NCI-H524 (cell line): ENCODE measurements around the gene PLEKHH3.

Experiments used
- DNase-seq, 2 experiments: peaks; one replicate each; lab custom pipeline; 2025; lab: John Stamatoyannopoulos, UW

The PLEKHH3 gene

GRCh38 chr17:42676424-42677011 is at the start of gene PLEKHH3:
Gene PLEKHH3 (minus strand): TSS chr17:42676994. CDS start chr17:42676563, 431 bp downstream.
- DNase-seq: no peak

- no peak for DNase-seq
Measured at GRCh38 chr17:42725143-42725542, 48.3 kb upstream of the PLEKHH3 start.

GRCh38 chr17:42723636-42724035 is 46.8 kb upstream of the PLEKHH3 start:
- no peak for DNase-seq

- DNase-seq: peak; percentile 60 to 76
Measured at GRCh38 chr17:42720996-42721583, 44.3 kb upstream of the PLEKHH3 start.

- no peak for DNase-seq
Measured at GRCh38 chr17:42709561-42709960, 32.8 kb upstream of the PLEKHH3 start.

DNA sequence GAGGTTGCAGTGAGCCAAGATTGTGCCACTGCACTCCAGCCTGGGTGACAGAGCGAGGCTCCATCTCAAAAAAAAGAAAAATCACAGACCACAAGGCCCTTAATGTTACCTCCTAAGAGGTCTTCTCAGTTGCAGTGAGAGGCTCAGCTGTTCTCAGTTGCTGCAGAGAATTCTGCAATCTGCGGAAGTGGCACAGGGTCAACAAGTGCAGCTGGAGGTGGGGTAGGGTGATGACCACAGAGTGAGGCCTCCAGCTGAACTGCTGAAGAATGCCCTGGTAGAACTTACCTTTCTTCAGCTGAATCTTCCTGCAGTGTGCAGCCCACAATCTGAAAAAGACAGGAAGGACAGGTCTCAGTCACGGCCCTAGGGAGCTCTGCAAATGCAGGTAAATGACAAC is 31.8 kb upstream of the PLEKHH3 start:
- no peak for DNase-seq

- DNase-seq: no peak
Measured at GRCh38 chr17:42706732-42707131, 29.9 kb upstream of the PLEKHH3 start.

GRCh38 chr17:42704837-42705494 is 28.2 kb upstream of the PLEKHH3 start:
- DNase-seq: no peak

DNA sequence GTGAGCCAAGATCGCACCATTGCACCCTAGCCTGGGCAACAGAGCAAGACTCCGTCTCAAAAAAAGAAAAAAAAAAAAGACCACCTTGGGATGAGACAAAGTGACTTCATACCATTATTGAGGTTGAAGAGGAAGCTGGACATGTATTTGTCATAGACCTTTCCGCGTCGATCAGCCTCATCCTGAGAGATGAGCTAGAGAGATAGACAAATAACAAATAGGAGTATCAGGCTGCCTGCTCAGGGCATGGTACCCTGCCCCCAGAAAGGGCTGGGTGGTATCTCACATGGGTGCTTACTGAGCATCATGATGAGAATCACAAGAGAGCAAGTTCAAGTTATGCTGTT is 27.7 kb upstream of the PLEKHH3 start:
- DNase-seq: no peak

DNA sequence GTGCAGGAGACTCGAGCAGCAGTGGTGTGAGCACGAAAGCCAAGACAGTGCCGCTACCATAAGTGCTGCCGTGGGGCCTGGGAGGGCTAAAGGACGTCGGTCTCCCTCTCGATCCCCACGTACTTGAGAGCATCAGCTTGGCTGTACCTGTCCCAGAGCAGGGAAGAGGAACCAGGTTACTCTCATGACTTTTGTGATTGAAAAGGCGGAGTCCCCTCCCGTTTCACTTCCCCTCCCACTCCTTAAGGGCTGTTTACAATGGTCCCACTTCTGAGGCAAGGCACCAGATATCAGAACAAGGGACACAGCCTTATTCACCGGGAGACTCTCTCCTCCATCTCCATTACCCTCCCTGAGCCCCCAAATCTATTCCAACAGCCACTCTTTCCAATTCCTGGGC is 25.7 kb upstream of the PLEKHH3 start:
- no peak for DNase-seq

DNA sequence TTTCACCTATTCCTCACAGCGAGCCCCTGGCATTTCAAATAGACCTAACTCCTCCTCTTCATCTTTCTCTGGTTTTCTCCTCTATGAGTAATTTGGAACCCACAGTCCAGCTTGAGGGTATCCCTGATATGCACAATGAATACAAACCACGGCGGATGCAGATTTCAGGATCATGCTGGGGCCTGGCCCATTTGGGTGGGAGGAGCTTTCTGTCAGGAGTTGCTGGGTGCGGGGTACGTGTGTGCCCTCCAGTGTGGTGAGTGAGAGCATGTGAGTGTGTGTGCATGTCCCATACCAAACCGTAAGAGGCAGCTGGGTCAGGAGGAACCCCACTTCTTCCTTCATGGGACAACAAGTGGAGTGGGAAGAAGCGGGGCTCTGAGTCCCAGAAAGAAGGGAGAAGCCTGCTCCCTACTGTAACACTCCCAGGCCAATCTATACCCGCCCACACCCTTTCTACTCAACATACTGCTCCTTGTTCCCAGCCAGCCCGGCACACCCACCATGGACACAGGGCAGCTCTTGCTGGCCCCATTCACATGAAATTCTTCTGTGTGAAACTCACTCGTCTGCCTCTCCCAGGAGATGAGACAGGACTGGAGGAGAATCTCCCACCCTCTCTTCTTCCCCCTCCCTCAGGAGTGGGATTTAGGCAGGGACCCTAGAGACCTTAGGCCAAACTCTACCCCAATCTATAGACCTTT is 23.9 kb upstream of the PLEKHH3 start:
- DNase-seq: no peak

GRCh38 chr17:42699415-42699740 is 22.6 kb upstream of the PLEKHH3 start:
- DNase-seq: no peak

- DNase-seq: peak; percentile 95 to 97
Measured at GRCh38 chr17:42698736-42699414, 22.1 kb upstream of the PLEKHH3 start.

DNA sequence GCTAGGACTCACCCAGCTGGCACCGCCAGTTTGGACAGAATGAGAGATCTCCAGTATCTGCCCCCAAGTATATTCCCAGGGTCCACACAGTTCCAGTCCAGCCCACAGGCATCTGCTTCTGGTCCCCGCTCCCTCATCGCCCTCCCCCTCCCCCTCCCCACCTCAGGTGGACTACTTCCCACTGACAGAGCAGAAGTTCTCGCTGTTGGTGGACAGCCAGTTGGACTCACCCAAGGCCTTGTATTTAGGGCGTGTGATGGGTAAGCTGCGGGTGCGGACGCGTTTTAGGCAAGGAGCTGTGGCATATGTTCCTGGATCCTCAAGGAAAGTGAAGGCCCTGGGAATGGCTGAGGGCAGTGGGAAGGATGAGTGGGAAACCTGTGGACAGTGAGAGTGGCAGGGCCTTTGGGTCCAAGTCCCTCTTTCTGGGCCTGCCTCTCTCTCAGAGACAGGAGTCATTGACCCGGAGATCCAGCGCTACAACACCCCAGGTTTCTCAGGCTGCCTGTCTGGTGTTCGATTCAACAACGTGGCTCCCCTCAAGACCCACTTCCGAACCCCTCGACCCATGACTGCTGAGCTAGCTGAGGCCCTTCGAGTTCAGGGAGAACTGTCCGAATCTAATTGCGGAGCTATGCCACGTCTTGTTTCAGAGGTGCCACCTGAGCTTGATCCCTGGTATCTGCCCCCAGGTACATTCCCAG is 20.5 kb upstream of the PLEKHH3 start:
- DNase-seq: no peak

- DNase-seq: no peak
Measured at GRCh38 chr17:42695500-42695899, 18.7 kb upstream of the PLEKHH3 start.

GRCh38 chr17:42694524-42694923 is 17.7 kb upstream of the PLEKHH3 start:
- no peak for DNase-seq

DNA sequence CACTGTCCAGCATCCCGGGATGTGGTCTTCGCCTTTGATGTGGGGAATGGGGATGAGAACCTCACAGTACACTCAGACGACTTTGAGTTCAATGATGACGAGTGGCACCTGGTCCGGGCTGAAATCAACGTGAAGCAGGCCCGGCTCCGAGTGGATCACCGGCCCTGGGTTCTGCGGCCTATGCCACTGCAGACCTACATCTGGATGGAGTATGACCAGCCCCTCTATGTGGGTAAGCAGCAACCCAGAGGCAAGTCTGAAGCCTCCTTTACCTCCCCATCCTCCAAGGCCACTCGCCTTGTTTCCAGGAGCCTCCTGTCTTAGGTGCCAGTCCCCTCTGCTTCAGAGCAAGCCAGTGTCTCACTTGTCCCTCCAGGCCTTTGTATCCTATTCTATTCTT is 15.7 kb upstream of the PLEKHH3 start:
- no peak for DNase-seq

DNA sequence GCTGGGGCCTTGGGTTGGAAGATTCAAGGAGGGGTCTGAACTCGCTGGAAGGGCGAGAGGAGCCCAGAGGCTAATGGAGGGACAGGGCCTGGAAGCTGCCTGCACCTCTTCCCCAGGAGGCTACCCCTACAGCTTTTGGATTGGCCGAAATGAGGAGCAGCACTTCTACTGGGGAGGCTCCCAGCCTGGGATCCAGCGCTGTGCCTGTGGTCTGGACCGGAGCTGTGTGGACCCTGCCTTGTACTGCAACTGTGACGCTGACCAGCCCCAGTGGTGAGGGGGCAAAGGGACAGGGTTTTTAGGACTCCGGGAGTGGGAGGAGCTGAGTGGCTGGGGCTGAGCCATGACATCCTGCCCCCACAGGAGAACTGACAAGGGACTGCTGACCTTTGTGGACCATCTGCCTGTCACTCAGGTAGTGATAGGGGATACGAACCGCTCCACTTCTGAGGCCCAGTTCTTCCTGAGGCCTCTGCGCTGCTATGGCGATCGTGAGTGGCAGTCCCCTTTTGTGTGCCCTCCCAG is 14.3 kb upstream of the PLEKHH3 start:
- DNase-seq: no peak

DNA sequence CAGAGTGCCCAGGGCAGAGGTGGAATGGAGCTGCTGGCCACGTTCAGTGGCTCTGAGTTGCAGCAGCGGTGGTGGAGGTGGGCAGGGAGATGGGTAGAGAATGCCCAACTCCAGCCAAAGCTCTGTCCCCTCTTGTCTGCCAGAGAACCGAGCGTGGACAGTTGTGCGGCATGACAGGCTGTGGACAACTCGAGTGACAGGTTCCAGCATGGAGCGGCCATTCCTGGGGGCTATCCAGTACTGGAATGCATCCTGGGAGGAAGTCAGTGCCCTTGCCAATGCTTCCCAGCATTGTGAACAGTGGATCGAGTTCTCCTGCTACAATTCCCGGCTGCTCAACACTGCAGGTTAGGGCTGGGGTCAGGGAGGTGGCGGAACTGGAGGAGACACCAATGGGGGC is 13.8 kb upstream of the PLEKHH3 start:
- no peak for DNase-seq

DNA sequence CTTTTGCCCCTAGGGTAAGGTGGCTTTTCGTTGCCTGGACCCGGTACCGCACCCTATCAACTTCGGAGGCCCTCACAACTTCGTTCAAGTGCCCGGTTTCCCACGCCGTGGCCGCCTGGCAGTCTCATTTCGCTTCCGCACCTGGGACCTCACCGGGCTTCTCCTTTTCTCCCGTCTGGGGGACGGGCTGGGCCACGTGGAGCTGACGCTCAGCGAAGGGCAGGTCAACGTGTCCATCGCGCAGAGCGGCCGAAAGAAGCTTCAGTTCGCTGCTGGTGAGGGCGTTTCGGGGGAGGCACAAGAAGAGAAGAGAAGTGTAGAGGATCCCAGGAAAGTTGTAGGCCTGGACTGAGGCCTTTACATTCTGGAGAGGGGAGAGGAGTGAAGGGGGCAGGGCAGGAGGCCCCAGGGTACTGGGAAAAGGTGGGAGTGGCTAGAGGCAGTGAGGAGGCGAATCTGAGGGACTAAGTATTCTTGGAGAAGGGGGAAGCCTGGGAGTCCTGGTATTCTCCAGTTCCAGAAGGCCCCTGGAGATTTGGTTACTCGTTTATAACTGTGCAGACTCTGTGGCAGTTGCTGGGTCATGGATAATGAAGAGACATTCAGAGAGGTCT is 11.0 kb upstream of the PLEKHH3 start:
- DNase-seq: no peak

DNA sequence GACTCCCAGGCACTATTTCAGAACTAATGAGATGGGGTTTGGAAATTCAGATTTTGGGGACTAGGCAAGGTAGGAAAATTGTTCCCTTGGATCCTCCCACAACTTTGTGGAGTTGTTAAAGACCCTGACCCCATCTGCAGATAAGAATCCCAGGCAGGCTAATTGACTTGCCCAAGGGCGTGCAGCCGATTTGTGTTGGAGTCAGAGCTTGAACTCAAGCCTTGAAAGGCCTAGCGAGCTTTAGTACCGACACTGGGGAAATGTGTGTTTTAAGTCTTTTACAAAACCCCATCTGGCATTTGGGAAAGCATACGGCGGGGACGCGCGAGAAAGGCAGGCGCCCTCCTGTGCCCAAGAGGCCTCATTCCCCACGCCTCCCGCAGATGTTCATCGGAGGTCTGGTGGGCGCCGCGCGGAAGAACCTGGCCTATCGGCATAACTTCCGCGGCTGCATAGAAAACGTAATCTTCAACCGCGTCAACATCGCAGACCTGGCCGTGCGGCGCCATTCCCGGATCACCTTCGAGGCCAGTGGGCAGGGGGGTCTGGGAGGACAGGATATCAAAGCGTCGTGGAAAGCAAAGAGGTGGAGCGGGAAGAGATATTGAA is 9.8 kb upstream of the PLEKHH3 start:
- peak; percentile 14 to 65 for DNase-seq
